GM12892 (cell line): ENCODE data around the gene CDK12.

Experiments
- DNase-seq: peaks from one replicate; pipeline ENCODE4 v3.0.0; 2011; ENCODE audit not compliant: insufficient read length
- FAIRE-seq: peaks from 2 replicates; lab custom pipeline; 2011; peaks lifted over from hg19 to GRCh38; lab: Jason Lieb, UNC
- POLR2A ChIP-seq: IDR thresholded peaks from 2 replicates; pipeline ENCODE4 v1.6.1; 2011; ENCODE audit warnings: low read depth, low read length, control low read depth
- POLR2AphosphoS5 ChIP-seq: IDR thresholded peaks from 2 replicates; pipeline ENCODE4 v1.6.1; 2011; ENCODE audit warnings: low read depth, low read length, control low read depth
- TAF1 ChIP-seq: IDR thresholded peaks from 2 replicates; pipeline ENCODE4 v1.6.1; 2011; ENCODE audit warnings: low read depth, mild to moderate bottlenecking, control low read depth, low read length, borderline replicate concordance

Gene CDK12

GRCh38 chr17:39579318-39580081 lies 118.2 kb downstream of the CDK12 start:
- TF ChIP-seq POLR2A: no peak
- no peak for TF ChIP-seq TAF1
- no peak for TF ChIP-seq POLR2AphosphoS5
- DNase-seq (no peak), FAIRE-seq (no peak)

DNA sequence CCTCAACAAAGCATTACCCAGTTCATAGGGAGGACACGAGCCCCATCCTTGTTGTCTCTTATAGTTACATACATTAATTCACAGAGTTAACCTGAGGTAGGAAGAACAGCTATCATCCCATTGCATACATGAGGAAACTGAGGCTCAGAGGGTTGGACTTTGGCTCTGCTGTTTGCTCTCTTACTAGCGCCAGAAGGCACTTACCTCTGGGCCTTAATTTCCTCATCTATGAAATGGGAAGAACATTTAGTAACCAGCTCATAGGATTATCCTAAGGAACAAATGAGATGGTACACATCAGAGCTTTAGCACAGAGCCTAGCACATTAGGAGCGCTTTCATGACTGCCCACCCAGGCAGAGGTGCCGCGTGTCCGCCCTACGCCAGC lies 118.8 kb downstream of the CDK12 start:
- TF ChIP-seq POLR2A: no peak
- TF ChIP-seq POLR2AphosphoS5: no peak
- no peak for TF ChIP-seq TAF1
- FAIRE-seq (no peak), DNase-seq (no peak)

GRCh38 chr17:39581071-39581758 lies 119.9 kb downstream of the CDK12 start:
- FAIRE-seq (no peak), DNase-seq (no peak)
- TF ChIP-seq POLR2AphosphoS5 (no peak), TAF1 (no peak), POLR2A (no peak)

GRCh38 chr17:39581759-39582085 lies 120.4 kb downstream of the CDK12 start:
- TF ChIP-seq POLR2AphosphoS5: no peak
- TF ChIP-seq POLR2A: no peak
- no peak for TF ChIP-seq TAF1
- DNase-seq (no peak), FAIRE-seq (no peak)

- DNase-seq (no peak), FAIRE-seq (no peak)
- TF ChIP-seq TAF1: no peak
- TF ChIP-seq POLR2A: no peak
- no peak for TF ChIP-seq POLR2AphosphoS5
Observed at GRCh38 chr17:39582658-39583057, 121.4 kb downstream of the CDK12 start.
